ENCODE data around the gene ANKRA2. TPM values are rescaled to one million over a fixed set of nuclear protein-coding genes. Genes with fewer than 3 reads are reported as not detected.

ANKRA2 gene
- total and polyA plus RNA-seq, 2 experiments from 2014 or later: 23.6 to 26.4 TPM

DNA sequence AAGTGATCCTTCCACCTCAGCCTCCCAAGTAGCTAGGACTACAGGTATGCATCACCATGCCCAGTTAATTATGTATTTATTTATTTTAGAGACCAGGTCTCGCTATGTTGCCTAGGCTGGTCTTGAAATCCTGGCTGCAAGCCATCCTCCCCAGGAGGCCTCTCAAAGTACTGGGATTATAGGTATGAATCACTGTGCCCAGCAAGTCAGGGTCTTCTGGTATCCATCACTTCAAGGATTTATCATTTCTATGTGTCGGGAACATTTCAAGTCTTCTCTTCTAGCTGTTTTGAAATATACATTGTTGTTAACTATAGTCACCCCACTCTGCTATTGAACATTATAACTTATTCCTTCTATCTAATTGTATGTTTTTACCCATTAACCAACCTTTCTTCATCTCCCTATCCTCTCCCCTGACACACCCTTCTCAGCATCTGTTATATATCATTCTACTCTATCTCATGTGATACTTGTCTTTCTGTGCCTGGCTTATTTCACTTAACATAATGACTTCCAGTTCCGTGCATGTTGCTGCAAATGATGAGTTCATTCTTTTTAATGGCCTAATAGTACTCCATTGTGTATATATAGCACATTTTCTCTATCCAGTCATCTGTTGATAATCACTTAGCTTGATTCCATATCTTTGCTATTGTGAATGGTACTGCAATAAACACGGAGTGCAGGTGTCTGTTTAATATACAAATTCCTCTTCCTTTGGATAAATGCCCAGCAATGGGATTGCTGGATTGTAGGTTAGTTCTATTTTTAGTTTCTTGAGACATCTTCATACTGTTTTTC, 26.5 kb upstream of the ANKRA2 start:
- Histone ChIP-seq H2AFZ (no peak overlapping the region), H3K9me2 (replicated peaks; ENCODE audit: insufficient read depth) (no peaks in the 10 kb centered on the region), H3K4me3 (no peak overlapping the region), H3K9me3 (ENCODE audit: low read depth) (no peaks in the 10 kb centered on the region), H3K27me3 (no peaks in the 10 kb centered on the region), H3K4me2 (no peak overlapping the region), H3K4me1 (ENCODE audit: insufficient read depth) (no peaks in the 10 kb centered on the region), H3K79me2 (no peaks in the 10 kb centered on the region), H3K36me3 (replicated peaks; ENCODE audit: insufficient read depth, low read depth) (no peaks in the 10 kb centered on the region), H4K20me1 (ENCODE audit: insufficient read depth, poor library complexity, severe bottlenecking) (no peaks in the 10 kb centered on the region), H3K27ac (no peak overlapping the region)
- 34% methylated on average over 4 of the region's 4 CpGs for WGBS (ENCODE audit: low lambda C conversion rate, missing lambda C conversion rate)
- no peak for TF ChIP-seq CTCF (IDR thresholded peaks at IDR 0.05; ENCODE audit: poor library complexity)
- no peak for TF ChIP-seq EZH2 (IDR thresholded peaks at IDR 0.05; ENCODE audit: borderline replicate concordance)
- TF ChIP-seq EZH2phosphoT487 (IDR thresholded peaks at IDR 0.05; ENCODE audit: low read depth, severe bottlenecking, unreplicated experiment): no peak
- DNase-seq (ENCODE audit: low spot score): peak; percentile 63

GRCh38 chr5:73591102-73591695, 25.8 kb upstream of the ANKRA2 start:
- peak; percentile 85 for DNase-seq (ENCODE audit: low spot score)
- H3K4me2 ChIP-seq: no peak overlapping the region

GRCh38 chr5:73587923-73588322, 22.5 kb upstream of the ANKRA2 start:
- Histone ChIP-seq H4K20me1 (ENCODE audit: insufficient read depth, poor library complexity, severe bottlenecking) (no peaks in the 10 kb centered on the region), H3K9me3 (ENCODE audit: low read depth) (no peaks in the 10 kb centered on the region), H3K4me2 (no peak overlapping the region), H3K4me3 (no peak overlapping the region), H3K9me2 (replicated peaks; ENCODE audit: insufficient read depth) (no peaks in the 10 kb centered on the region), H3K79me2 (no peaks in the 10 kb centered on the region), H3K4me1 (ENCODE audit: insufficient read depth) (no peaks in the 10 kb centered on the region), H2AFZ (no peak overlapping the region), H3K36me3 (replicated peaks; ENCODE audit: insufficient read depth, low read depth) (no peaks in the 10 kb centered on the region), H3K27ac (no peak overlapping the region), H3K27me3 (no peaks in the 10 kb centered on the region)
- no peak for TF ChIP-seq EZH2 (IDR thresholded peaks at IDR 0.05; ENCODE audit: borderline replicate concordance)
- 72% methylated on average over 1 of the region's 1 CpG for WGBS (ENCODE audit: low lambda C conversion rate, missing lambda C conversion rate)
- DNase-seq (ENCODE audit: low spot score): no peak

More at GRCh38 chr5:73591102-73591695, 25.8 kb upstream of the ANKRA2 start:
- H3K4me1 ChIP-seq (ENCODE audit: insufficient read depth): no peaks in the 10 kb centered on the region
- no peaks in the 10 kb centered on the region for H4K20me1 ChIP-seq (ENCODE audit: insufficient read depth, poor library complexity, severe bottlenecking)
- no peak overlapping the region for H2AFZ ChIP-seq
- H3K36me3 ChIP-seq (replicated peaks; ENCODE audit: insufficient read depth, low read depth): no peaks in the 10 kb centered on the region
- no peaks in the 10 kb centered on the region for H3K79me2 ChIP-seq
- no peaks in the 10 kb centered on the region for H3K9me2 ChIP-seq (replicated peaks; ENCODE audit: insufficient read depth)
- TF ChIP-seq CTCF (IDR thresholded peaks at IDR 0.05; ENCODE audit: poor library complexity) (peak; percentile 91), EZH2 (IDR thresholded peaks at IDR 0.05; ENCODE audit: borderline replicate concordance) (no peak)
- WGBS (ENCODE audit: low lambda C conversion rate, missing lambda C conversion rate): 56% methylated on average over 4 of the region's 4 CpGs
- no peak overlapping the region for H3K4me3 ChIP-seq
- no peaks in the 10 kb centered on the region for H3K27me3 ChIP-seq
- H3K27ac ChIP-seq: no peak overlapping the region
- no peaks in the 10 kb centered on the region for H3K9me3 ChIP-seq (ENCODE audit: low read depth)
